HG02981 (cell line): ENCODE data around the gene IRF6.
A peak's percentile ranks its signal among the peaks of the same experiment; 100 is the strongest.

Experiments used
- ATAC-seq: cut with Tn5 transposase; IDR thresholded peaks from one replicate; pipeline ENCODE4 v1.9.1; 2021; ENCODE audit warnings: mild to moderate bottlenecking, moderate library complexity; ENCODE audit not compliant: unreplicated experiment

Gene IRF6

GRCh38 chr1:209805875-209806760, at the start of gene IRF6:
TSS of gene IRF6 (minus strand) at chr1:209806142. CDS start at chr1:209801413, 4,729 bp downstream.
- peak; percentile 74 for ATAC-seq

- no peak for ATAC-seq
Observed at GRCh38 chr1:209855623-209856022, 49.7 kb upstream of the IRF6 start.

- no peak for ATAC-seq
Observed at GRCh38 chr1:209855006-209855405, 49.1 kb upstream of the IRF6 start.

DNA sequence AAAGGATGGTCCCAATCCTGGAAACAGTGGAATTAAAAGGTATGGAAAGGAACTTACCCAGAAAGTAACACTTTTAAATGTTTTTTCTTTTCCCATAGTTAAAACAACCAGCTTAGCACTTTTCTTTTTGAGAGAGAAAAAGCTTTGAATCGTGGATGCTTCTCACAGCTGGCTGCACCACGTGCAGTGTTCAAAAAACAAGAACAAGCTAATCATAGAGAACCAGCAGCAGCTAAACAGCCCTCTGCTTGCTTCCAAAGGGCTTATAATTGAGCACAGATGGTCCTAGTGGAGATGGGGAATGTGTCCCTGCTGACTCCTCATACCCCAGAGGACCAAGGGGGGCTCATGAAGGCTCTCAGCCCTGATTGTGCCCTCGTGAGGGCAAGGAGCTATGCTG, 48.3 kb upstream of the IRF6 start:
- ATAC-seq = no peak

DNA sequence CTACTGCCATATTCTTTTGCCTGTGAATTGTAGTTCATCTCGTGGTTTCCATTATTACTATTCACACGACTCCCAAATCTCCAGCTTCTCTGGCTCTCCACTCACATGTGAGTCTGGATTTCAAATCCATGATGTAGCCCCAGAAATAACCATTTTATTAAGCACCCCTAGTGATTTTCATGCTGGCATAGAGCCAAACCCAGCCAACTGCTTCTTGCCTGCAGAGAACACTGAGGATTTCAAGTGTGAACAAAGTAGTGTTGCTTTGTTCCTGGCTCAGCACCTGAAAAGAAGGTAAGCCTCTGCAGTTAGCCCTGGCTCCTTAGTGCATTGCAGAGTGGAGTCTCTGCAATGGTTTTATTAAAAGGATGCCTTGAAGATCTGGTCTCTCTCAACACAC, 47.7 kb upstream of the IRF6 start:
- no peak for ATAC-seq

GRCh38 chr1:209850342-209850979, 44.5 kb upstream of the IRF6 start:
- ATAC-seq = peak; percentile 65

- ATAC-seq = no peak
Observed at GRCh38 chr1:209849388-209849787, 43.4 kb upstream of the IRF6 start.

DNA sequence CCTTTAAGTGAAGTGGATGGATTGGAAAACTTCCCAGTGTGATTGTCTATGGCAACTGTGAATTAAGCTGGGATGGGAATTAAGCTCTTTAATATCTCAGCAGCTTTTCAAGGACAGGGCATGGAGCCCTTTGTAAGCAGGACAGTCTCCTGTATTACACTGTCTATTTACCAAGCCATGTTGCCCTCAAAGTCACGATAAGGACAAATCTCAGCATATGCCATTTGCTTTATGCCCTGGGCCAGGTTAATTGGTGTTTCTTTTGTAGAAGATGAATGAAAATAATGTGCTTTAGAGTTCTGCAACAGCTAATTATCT, 39.4 kb upstream of the IRF6 start:
- ATAC-seq = no peak

DNA sequence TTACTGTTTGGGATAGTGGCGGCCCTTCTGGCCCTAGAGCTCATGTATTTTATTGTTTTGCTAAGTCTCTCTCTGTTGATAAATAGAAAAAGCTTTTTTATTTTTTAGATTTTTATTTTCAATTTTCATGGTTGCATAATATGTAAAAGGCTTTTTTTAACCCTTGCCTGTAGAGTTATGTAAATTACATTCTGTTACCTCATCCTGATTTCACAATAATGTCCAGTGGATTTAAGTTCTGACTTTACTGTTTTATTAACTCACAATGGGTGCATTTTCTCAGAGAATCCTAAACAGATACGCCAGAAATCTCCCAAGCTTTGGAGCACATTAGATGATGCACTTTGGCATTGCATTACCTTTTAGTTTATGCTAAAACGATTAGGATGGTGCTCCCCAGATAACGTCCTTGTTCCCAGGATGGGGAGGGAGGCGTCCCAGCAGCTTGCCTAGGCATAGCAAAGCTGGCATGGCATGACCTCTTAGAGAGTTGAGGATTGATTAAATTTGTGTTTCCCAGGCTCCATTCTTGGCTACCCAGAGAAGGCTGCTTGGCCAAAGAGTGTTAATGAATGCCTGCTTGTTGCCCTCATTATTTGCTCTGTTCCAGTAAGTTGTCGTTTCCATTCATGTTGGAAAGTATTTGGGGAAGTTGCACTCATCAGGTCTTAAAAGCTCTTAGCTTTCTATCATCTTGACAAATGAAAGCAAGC, 38.9 kb upstream of the IRF6 start:
- no peak for ATAC-seq

DNA sequence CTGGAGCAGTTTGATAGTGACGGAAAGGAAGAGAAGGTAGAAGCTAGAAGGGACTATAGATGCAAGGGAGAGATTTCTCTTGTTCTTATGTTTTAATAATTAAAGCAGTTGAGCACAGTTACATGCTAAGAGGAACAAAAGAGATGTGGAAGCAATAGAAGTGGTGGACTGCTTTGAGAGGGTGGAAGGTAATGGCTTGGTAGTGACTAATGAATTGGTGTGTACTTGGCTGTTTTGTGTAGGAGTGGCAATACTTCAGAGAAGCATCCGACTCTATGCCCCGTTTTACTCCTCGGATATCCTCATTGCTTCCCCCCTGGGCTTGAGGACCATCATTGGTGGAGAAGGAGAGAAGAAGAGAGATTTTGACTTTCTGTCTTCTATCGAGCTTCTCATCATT, 34.7 kb upstream of the IRF6 start:
- ATAC-seq = no peak

DNA sequence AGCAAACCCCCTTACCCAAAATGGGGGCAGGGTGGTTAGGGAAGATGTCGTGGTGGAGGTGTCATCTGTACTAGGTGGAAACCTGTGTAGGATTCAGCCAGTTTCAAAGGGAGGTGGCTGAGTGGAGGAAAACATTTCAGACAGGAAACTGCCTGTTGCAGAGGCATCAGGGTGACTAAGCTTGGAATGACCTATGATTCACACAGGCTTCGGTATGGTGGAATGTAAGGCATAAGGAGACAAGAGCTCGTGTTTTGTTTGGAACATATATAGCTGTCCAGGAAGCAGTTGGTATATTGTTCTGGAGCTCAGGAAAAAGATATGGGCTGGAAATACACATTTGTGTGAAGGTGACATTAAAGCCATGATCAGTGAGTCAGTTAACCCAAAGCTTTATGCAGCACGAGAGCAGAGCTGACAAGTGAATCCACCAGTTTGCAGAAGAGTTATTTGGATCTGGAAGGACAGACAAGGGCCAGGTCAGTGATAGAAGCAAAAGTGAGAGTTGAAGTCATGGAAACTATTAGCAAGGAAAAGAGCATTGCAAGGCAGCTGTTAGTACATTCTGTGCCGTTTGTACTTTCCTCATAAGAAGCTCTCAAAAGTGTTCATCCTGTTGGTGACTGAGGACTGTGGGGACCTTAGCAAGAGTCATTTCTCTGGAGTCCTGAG, 34.1 kb upstream of the IRF6 start:
- no peak for ATAC-seq

DNA sequence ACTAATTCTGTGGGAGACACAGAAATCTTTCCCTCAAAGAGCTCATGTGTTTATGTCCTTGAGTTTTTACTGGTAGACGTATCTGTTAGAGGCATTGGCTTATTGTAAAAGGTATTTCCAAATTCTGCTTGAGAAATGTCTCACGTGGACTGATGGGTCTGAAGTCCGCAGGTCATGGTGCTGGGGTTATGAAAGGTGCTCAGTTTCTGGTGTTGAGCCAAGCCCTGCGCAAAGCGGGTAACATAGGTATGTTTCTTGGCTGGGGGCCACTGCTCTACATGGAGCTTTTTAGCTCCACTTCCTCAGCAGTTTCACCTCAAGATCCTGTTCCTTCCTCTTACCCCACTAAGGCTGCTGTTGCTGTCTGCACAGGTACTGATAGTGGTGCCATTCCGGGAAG, 32.6 kb upstream of the IRF6 start:
- no peak for ATAC-seq

GRCh38 chr1:209837671-209838070, 31.7 kb upstream of the IRF6 start:
- ATAC-seq = no peak

GRCh38 chr1:209835782-209836298, 29.9 kb upstream of the IRF6 start:
- ATAC-seq = no peak

DNA sequence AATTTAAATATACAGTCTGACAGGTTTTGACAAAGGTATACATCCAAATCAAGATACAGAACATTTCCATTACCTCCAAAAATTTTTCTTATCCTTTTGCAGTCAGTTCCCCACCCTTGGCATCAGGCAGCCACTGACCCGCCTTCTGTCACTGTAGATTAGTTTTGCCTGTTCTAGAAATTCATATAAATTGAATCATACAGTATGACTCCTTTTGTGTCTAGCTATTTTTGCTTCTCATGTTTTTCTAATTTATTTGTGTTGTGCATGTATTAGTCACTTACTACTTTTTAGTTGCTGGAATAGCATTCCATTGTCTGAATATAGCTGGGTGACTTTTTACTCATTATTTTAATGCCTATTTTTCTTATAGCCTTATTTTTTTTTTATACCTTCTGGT, 25.7 kb upstream of the IRF6 start:
- no peak for ATAC-seq

DNA sequence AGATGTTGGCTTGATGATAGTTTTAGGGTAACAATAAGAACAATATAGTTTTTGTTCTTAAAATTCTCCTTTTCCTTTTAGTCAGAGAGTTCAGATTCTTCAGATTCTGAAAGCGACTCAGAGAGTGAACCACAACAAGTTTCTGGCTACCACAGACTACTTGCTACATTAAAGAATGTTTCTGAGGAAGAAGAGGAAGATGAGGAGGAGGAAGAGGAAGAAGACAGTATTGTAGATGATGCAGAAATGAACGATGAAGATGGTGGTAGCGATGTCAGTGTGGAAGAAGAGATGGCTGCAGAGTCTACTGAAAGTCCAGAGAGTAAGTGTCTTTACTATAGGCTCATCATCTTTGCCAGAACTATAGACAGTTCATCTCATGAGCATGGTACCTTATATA, 24.8 kb upstream of the IRF6 start:
- no peak for ATAC-seq

DNA sequence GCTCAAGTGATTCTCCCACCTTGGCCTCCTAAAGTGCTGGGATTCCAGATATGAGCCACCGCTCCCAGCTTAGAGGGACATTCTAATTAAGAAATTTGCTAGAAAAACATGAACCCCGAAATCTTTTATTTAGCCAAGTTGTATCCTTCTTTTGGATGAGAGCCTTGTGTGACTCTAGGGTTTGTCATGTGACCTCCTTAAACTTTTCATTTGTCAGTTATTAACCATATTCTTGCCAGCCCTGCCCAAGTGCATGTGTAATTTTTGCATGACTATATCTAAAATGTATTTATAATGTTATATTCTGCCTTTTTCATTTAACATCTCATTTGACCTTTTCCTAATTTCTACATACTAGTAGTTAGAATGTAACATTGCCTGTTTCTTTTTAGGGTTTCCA, 23.8 kb upstream of the IRF6 start:
- ATAC-seq = no peak

DNA sequence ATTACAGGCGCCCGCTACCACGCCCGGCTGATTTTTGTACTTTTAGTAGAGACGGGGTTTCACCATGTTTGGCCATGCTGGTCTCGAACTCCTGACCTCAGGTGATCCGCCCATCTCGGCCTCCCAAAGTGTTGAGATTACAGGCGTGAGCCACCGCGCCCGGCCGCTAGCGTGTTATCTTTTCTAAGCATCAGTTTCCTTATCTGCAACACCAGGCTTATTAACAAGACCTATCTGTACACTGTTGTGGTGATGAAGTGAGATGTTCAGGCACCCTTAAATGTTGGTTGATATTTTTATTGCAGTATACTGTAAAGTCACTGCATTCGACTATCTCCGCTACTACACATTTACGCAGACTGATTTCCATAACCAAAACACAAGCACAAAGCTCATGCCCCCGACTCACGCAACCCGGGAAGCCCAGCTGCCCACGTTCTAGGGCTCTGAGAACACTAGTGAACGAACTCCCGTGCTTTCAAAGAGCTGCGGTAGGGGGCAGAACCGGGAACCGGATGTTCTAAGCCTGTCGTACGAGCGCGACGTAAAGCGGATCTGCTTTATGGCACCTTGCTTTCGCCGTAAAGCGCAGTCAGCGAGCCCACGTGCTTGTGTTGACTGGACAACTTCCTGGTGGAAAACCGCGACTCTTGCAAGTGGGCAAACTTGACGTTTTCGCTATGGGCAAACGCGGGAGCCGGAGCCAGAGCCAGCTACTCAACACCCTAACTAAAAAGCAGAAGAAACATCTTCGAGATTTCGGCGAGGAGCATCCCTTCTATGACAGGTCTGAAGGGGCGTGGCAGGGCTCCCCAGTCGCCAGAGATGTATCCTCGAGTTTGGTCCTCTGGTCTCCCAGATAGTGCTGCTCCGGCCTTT, 21.7 kb upstream of the IRF6 start, which contains the start of gene UTP25:
TSS of gene UTP25 (plus strand) at position 589 of the 879 bp plus-strand sequence. CDS start at position 681, 92 bp downstream.
- ATAC-seq = peak; percentile 89

DNA sequence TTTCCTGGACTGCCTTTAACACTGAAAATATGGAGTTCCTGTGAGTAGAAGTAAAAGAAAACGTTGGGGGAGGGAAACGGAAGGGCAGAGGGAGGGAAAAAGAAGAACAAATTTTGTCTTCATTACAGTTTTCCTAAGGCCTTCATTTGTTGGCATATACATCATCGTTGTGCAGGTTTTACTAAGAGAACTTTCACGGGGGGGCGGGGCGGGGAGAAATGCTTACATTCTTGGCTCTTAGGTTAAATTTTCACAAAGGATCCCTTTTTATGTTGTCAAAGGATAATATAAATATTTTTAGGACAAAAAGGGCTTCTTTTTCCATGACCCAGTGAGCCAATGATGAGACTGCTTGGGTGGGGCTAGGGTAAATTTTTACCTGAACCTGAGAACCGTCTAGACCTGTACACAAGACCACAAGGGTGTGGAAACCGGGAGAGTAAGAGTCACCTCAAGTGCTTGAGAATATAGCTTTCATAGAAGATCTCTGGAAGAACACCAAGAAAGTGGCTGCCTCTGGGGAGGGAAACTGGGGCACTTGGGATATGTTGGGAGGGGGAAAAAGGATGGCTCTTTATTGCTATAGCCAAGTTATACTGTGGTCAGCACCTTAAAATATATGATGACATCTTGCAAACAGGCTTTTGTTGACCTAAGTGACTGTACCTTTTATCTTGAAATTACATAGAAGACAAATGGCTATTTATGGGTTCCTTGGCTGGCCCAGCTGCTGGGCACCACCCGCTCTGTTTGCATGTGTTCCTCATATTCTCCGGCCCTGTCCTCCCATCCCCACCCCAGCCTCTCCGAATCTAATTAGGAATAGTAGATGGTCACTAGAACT, 19.9 kb upstream of the IRF6 start:
- ATAC-seq = no peak
